HEK293 (cell line): ENCODE measurements around the gene PHACTR1.

ENCODE experiments used
- CTCF ChIA-PET: fragments of 350-600 bp; formaldehyde crosslinking; extraction: SDS; loops from one replicate; lab custom pipeline; 2021; ENCODE audit warnings: antibody characterized with exemption; lab: Yijun Ruan, JAX
- POLR2A ChIA-PET: fragments of 300-600 bp; formaldehyde crosslinking; extraction: SDS; loops from one replicate; lab custom pipeline; 2020; ENCODE audit warnings: antibody characterized with exemption, inconsistent platforms; lab: Yijun Ruan, JAX
- H3K27ac ChIP-seq: fragments of 200-500 bp; sonication (Bioruptor generic); 2 replicates; pipeline ENCODE4 v1.5.1; 2014; ENCODE audit warnings: low read depth, low read length, control low read depth, inconsistent platforms; ENCODE audit errors: extremely low read depth
- H3K36me3 ChIP-seq, 2 experiments: fragments of 200-500 bp in 1 of 2; sonication (Bioruptor generic) in 1 of 2; 1 replicate in 1 of 2; 2 replicates in 1 of 2; pipeline ENCODE4 v1.5.1; 2014 to 2017; ENCODE audit warnings: inconsistent platforms in 2 of 2, low read length in 2 of 2; ENCODE audit not compliant: control insufficient read depth in 2 of 2, insufficient read depth in 1 of 2
- H3K4me1 ChIP-seq: fragments of 200-500 bp; sonication (Bioruptor generic); 2 replicates; pipeline ENCODE4 v1.5.1; 2014; ENCODE audit warnings: mild to moderate bottlenecking, low read length, inconsistent platforms; ENCODE audit not compliant: control insufficient read depth, insufficient read depth
- H3K4me3 ChIP-seq: 2 replicates; pipeline ENCODE4 v1.5.1; 2011; ENCODE audit warnings: low read depth, mild to moderate bottlenecking, control low read depth, low read length, moderate library complexity
- H3K9me3 ChIP-seq: fragments of 200-500 bp; sonication (Bioruptor generic); 2 replicates; pipeline ENCODE4 v1.5.1; 2014; ENCODE audit warnings: low read depth, low read length, inconsistent platforms; ENCODE audit not compliant: control insufficient read depth, insufficient read depth
- KLF17 ChIP-seq: fragments of 450-650 bp; formaldehyde crosslinking; IDR thresholded peaks from 2 replicates; pipeline ENCODE4 v1.5.1; 2016; ENCODE audit warnings: missing biosample characterization, missing genetic modification characterization
- KLF9 ChIP-seq: fragments of 450-650 bp; formaldehyde crosslinking; IDR thresholded peaks from 2 replicates; pipeline ENCODE4 v1.5.1; 2016; ENCODE audit warnings: missing biosample characterization, missing genetic modification characterization, low read depth
- PRDM10 ChIP-seq: fragments of 450-650 bp; formaldehyde crosslinking; IDR thresholded peaks from 2 replicates; pipeline ENCODE4 v1.5.1; 2016; ENCODE audit warnings: missing biosample characterization, missing genetic modification characterization
- YY1 ChIP-seq: fragments of 450-650 bp; formaldehyde crosslinking; IDR thresholded peaks from 2 replicates; pipeline ENCODE4 v1.5.1; 2018; ENCODE audit warnings: missing biosample characterization, missing genetic modification characterization
- ZBTB17 ChIP-seq: fragments of 450-650 bp; formaldehyde crosslinking; IDR thresholded peaks from 2 replicates; pipeline ENCODE4 v1.5.1; 2016; ENCODE audit warnings: missing biosample characterization, missing genetic modification characterization
- ZBTB44 ChIP-seq: fragments of 450-650 bp; IDR thresholded peaks from 2 replicates; pipeline ENCODE4 v1.5.1; 2018; ENCODE audit warnings: missing biosample characterization, mild to moderate bottlenecking, missing genetic modification characterization
- ZEB2 ChIP-seq: fragments of 450-650 bp; formaldehyde crosslinking; IDR thresholded peaks from 2 replicates; pipeline ENCODE4 v1.5.1; 2016; ENCODE audit warnings: missing biosample characterization, missing genetic modification characterization
- ZFHX2 ChIP-seq: fragments of 450-650 bp; formaldehyde crosslinking; conservative IDR thresholded peaks from 2 replicates; pipeline ENCODE4 v1.5.1; 2016; ENCODE audit warnings: missing biosample characterization, missing genetic modification characterization
- ZFP37 ChIP-seq: fragments of 450-650 bp; formaldehyde crosslinking; IDR thresholded peaks from 2 replicates; pipeline ENCODE4 v1.5.1; 2016; ENCODE audit warnings: missing biosample characterization, missing genetic modification characterization
- ZNF114 ChIP-seq: fragments of 450-650 bp; formaldehyde crosslinking; IDR thresholded peaks from 2 replicates; pipeline ENCODE4 v1.5.0; 2017; ENCODE audit warnings: missing biosample characterization, missing genetic modification characterization
- ZNF121 ChIP-seq: fragments of 450-650 bp; formaldehyde crosslinking; IDR thresholded peaks from 2 replicates; pipeline ENCODE4 v1.5.1; 2016; ENCODE audit warnings: missing biosample characterization, missing genetic modification characterization
- ZNF133 ChIP-seq: fragments of 450-650 bp; formaldehyde crosslinking; IDR thresholded peaks from 2 replicates; pipeline ENCODE4 v1.5.1; 2016; ENCODE audit warnings: missing biosample characterization, missing genetic modification characterization
- ZNF175 ChIP-seq: fragments of 450-650 bp; formaldehyde crosslinking; IDR thresholded peaks from 2 replicates; pipeline ENCODE4 v1.5.1; 2016; ENCODE audit warnings: missing biosample characterization, missing genetic modification characterization
- ZNF23 ChIP-seq: fragments of 450-650 bp; formaldehyde crosslinking; IDR thresholded peaks from 2 replicates; pipeline ENCODE4 v1.5.1; 2016; ENCODE audit warnings: missing biosample characterization, missing genetic modification characterization, borderline replicate concordance
- ZNF510 ChIP-seq: fragments of 450-650 bp; formaldehyde crosslinking; IDR thresholded peaks from 2 replicates; pipeline ENCODE4 v1.5.1; 2018; ENCODE audit warnings: mild to moderate bottlenecking, missing genetic modification characterization, missing biosample characterization; ENCODE audit not compliant: insufficient replicate concordance
- ZNF518A ChIP-seq: fragments of 450-650 bp; formaldehyde crosslinking; conservative IDR thresholded peaks from 2 replicates; pipeline ENCODE4 v1.5.1; 2016; ENCODE audit warnings: low read depth, missing biosample characterization, missing genetic modification characterization
- ZNF548 ChIP-seq: fragments of 450-650 bp; formaldehyde crosslinking; IDR thresholded peaks from 2 replicates; pipeline ENCODE4 v1.5.1; 2016; ENCODE audit warnings: missing biosample characterization, missing genetic modification characterization
- ZNF639 ChIP-seq: fragments of 450-650 bp; formaldehyde crosslinking; IDR thresholded peaks from 2 replicates; pipeline ENCODE4 v1.5.1; 2016; ENCODE audit warnings: missing biosample characterization, missing genetic modification characterization
- ZNF654 ChIP-seq: fragments of 450-650 bp; formaldehyde crosslinking; IDR thresholded peaks from 2 replicates; pipeline ENCODE4 v1.5.1; 2016; ENCODE audit warnings: low read depth, missing biosample characterization, missing genetic modification characterization
- ZNF658 ChIP-seq: fragments of 450-650 bp; formaldehyde crosslinking; IDR thresholded peaks from 2 replicates; pipeline ENCODE4; 2016; ENCODE audit warnings: missing biosample characterization, missing genetic modification characterization
- ZNF704 ChIP-seq: fragments of 450-650 bp; formaldehyde crosslinking; IDR thresholded peaks from 2 replicates; pipeline ENCODE4 v1.5.1; 2016; ENCODE audit warnings: missing biosample characterization, missing genetic modification characterization
- ZNF830 ChIP-seq: fragments of 450-650 bp; IDR thresholded peaks from 2 replicates; pipeline ENCODE4 v1.5.0; 2018; ENCODE audit warnings: missing biosample characterization, missing genetic modification characterization, low read depth, mild to moderate bottlenecking, moderate library complexity
- ZNF843 ChIP-seq: fragments of 450-650 bp; formaldehyde crosslinking; IDR thresholded peaks from 2 replicates; pipeline ENCODE4 v1.5.1; 2016; ENCODE audit warnings: missing biosample characterization, missing genetic modification characterization
- ZSCAN23 ChIP-seq: fragments of 450-650 bp; formaldehyde crosslinking; IDR thresholded peaks from 2 replicates; pipeline ENCODE4 v1.5.1; 2016; ENCODE audit warnings: missing biosample characterization, missing genetic modification characterization

PHACTR1 gene

GRCh38 chr6:12980741-12981140 lies 264.2 kb downstream of the PHACTR1 start:
- no peaks in the 10 kb centered on the region for H3K36me3 ChIP-seq
- H3K27ac ChIP-seq: no peak overlapping the region
- POLR2A ChIA-PET: no interaction called here
- no peaks in the 10 kb centered on the region for H3K9me3 ChIP-seq
- no peaks in the 10 kb centered on the region for H3K4me1 ChIP-seq
- CTCF ChIA-PET: no interaction called here
- TF ChIP-seq ZNF23 (no peak), ZNF639 (tag by site-specific recombination) (no peak), KLF17 (tag by site-specific recombination) (no peak), YY1 (tag by site-specific recombination) (no peak), ZNF658 (tag by site-specific recombination) (no peak), ZNF518A (tag by site-specific recombination) (no peak), ZNF830 (no peak), ZFP37 (no peak), ZBTB44 (no peak), ZFHX2 (tag by site-specific recombination) (no peak), ZNF114 (no peak), ZNF510 (tag by site-specific recombination) (no peak), ZNF121 (tag by site-specific recombination) (no peak), ZNF133 (tag by site-specific recombination) (no peak), ZNF704 (tag by site-specific recombination) (no peak)
- no peak overlapping the region for H3K4me3 ChIP-seq

GRCh38 chr6:12984776-12985175 lies 268.2 kb downstream of the PHACTR1 start:
- ChIA-PET POLR2A (no interaction called here), CTCF (no interaction called here)
- no peaks in the 10 kb centered on the region for H3K4me1 ChIP-seq
- H3K36me3 ChIP-seq: no peaks in the 10 kb centered on the region
- H3K9me3 ChIP-seq: no peaks in the 10 kb centered on the region
- H3K4me3 ChIP-seq: no peak overlapping the region
- no peak overlapping the region for H3K27ac ChIP-seq
- TF ChIP-seq KLF9 (tag by site-specific recombination): no peak
- no peak for TF ChIP-seq ZNF843 (tag by site-specific recombination)
- no peak for TF ChIP-seq PRDM10
- no peak for TF ChIP-seq ZNF175 (tag by site-specific recombination)
- no peak for TF ChIP-seq ZEB2
- no peak for TF ChIP-seq ZFP37
- TF ChIP-seq ZSCAN23 (tag by site-specific recombination): no peak
- TF ChIP-seq ZNF654: no peak
- TF ChIP-seq ZNF548 (tag by site-specific recombination): no peak
- no peak for TF ChIP-seq ZBTB17 (tag by site-specific recombination)
